ENCODE results near the gene ZNF836. TPM values are rescaled to one million over a fixed set of nuclear protein-coding genes. Genes with fewer than 3 reads are reported as not detected.
A peak's percentile ranks its signal among the peaks of the same experiment; 100 is the strongest.

Gene ZNF836
- total RNA-seq, 1 experiment from 2014 or later: 14.3 TPM

- H3K9me3 ChIP-seq (ENCODE audit: insufficient read depth, low read depth): peaks cover 61% of the 10 kb centered on the region; the same call in 1 of the 2 replicates
- H3K79me2 ChIP-seq (ENCODE audit: low read depth): peaks cover 15% of the 10 kb centered on the region
- H3K4me2 ChIP-seq: peak overlapping the region; percentile 56
- TF ChIP-seq CTCF (conservative IDR thresholded peaks at IDR 0.05) (no peak), EZH2 (IDR thresholded peaks at IDR 0.05; ENCODE audit: low read depth) (no peak)
- ChIA-PET POLR2A (ENCODE audit: unreplicated experiment) (interaction anchor here (0.6 to 1.1 kb wide), 3 partner anchors 47 to 68 kb away, joined by 3 to 6 read pairs (median 5); partner anchors contain the start of gene PPP2R1A), CTCF (no interaction called here)
- H3K27ac ChIP-seq: peak overlapping the region; percentile 44
- H4K20me1 ChIP-seq (ENCODE audit: insufficient read depth): no peaks in the 10 kb centered on the region
- H3K36me3 ChIP-seq (ENCODE audit: low read depth): no peaks in the 10 kb centered on the region
- H3K4me3 ChIP-seq: peak overlapping the region; percentile 34; the same call in 1 of the 2 replicates
- BruUV-seq (replicated peaks): no TSS peak
- H3K9me2 ChIP-seq (ENCODE audit: insufficient read depth): no peaks in the 10 kb centered on the region
- H3F3A ChIP-seq (ENCODE audit: insufficient read depth, low read depth): peaks cover 33% of the 10 kb centered on the region
- peaks cover 24% of the 10 kb centered on the region for H3K4me1 ChIP-seq (replicated peaks; ENCODE audit: insufficient read depth)
- DNase-seq: peak; percentile 50 to 94
- no peak overlapping the region for H2AFZ ChIP-seq
- intact Hi-C loops (cut with micrococcal nuclease; ENCODE audit: unreplicated experiment): no loop called here
- no peaks in the 10 kb centered on the region for H3K27me3 ChIP-seq (ENCODE audit: insufficient read depth, low read depth)
These were observed 29.3 kb downstream of the ZNF836 start for GRCh38 chr19:52142001-52142595.

GRCh38 chr19:52141203-52141602 is 30.2 kb downstream of the ZNF836 start:
- peaks cover 21% of the 10 kb centered on the region for H3K79me2 ChIP-seq (ENCODE audit: low read depth)
- intact Hi-C loops (cut with micrococcal nuclease; ENCODE audit: unreplicated experiment): no loop called here
- no peak overlapping the region for H3K27ac ChIP-seq
- no peaks in the 10 kb centered on the region for H4K20me1 ChIP-seq (ENCODE audit: insufficient read depth)
- DNase-seq: no peak
- H3K4me1 ChIP-seq (replicated peaks; ENCODE audit: insufficient read depth): peaks cover 24% of the 10 kb centered on the region
- H3K9me3 ChIP-seq (ENCODE audit: insufficient read depth, low read depth): peaks cover 59% of the 10 kb centered on the region
- ChIA-PET CTCF (no interaction called here), POLR2A (ENCODE audit: unreplicated experiment) (no interaction called here)
- no peaks in the 10 kb centered on the region for H3K9me2 ChIP-seq (ENCODE audit: insufficient read depth)
- H3F3A ChIP-seq (ENCODE audit: insufficient read depth, low read depth): peaks cover 33% of the 10 kb centered on the region
- H2AFZ ChIP-seq: no peak overlapping the region
- H3K27me3 ChIP-seq (ENCODE audit: insufficient read depth, low read depth): no peaks in the 10 kb centered on the region
- peaks cover 4% of the 10 kb centered on the region; the same call in 1 of the 2 replicates for H3K36me3 ChIP-seq (ENCODE audit: low read depth)
- no TSS peak for BruUV-seq (replicated peaks)
- TF ChIP-seq EZH2 (IDR thresholded peaks at IDR 0.05; ENCODE audit: low read depth) (no peak), CTCF (conservative IDR thresholded peaks at IDR 0.05) (no peak)
- peak overlapping the region; percentile 56; the same call in 1 of the 2 replicates for H3K4me2 ChIP-seq
- H3K4me3 ChIP-seq: no peak overlapping the region

- H3K27me3 ChIP-seq (ENCODE audit: insufficient read depth, low read depth): no peaks in the 10 kb centered on the region
- H3K9me3 ChIP-seq (ENCODE audit: insufficient read depth, low read depth): peaks cover 60% of the 10 kb centered on the region
- peaks cover 4% of the 10 kb centered on the region; the same call in 1 of the 2 replicates for H3K36me3 ChIP-seq (ENCODE audit: low read depth)
- H3K4me1 ChIP-seq (replicated peaks; ENCODE audit: insufficient read depth): peaks cover 24% of the 10 kb centered on the region
- no TSS peak for BruUV-seq (replicated peaks)
- peak overlapping the region; percentile 74; the same call in 1 of the 2 replicates for H3K4me3 ChIP-seq
- CTCF ChIA-PET: interaction anchor here (0.6 kb wide), 1 partner anchor 742 kb away, joined by 3 read pairs; no protein-coding TSS in a partner anchor
- peak overlapping the region; percentile 83 for H2AFZ ChIP-seq
- H4K20me1 ChIP-seq (ENCODE audit: insufficient read depth): no peaks in the 10 kb centered on the region
- POLR2A ChIA-PET (ENCODE audit: unreplicated experiment): interaction anchor here (0.6 kb wide), 1 partner anchor 16 kb away, joined by 4 read pairs; no protein-coding TSS in a partner anchor
- intact Hi-C loops (cut with micrococcal nuclease; ENCODE audit: unreplicated experiment): no loop called here
- TF ChIP-seq CTCF (conservative IDR thresholded peaks at IDR 0.05): no peak
- no peak for TF ChIP-seq EZH2 (IDR thresholded peaks at IDR 0.05; ENCODE audit: low read depth)
- H3F3A ChIP-seq (ENCODE audit: insufficient read depth, low read depth): peaks cover 33% of the 10 kb centered on the region
- H3K9me2 ChIP-seq (ENCODE audit: insufficient read depth): no peaks in the 10 kb centered on the region
- DNase-seq: peak in 1 of 2 experiments; percentile 98
- H3K79me2 ChIP-seq (ENCODE audit: low read depth): peaks cover 22% of the 10 kb centered on the region
- H3K4me2 ChIP-seq: peak overlapping the region; percentile 84
- H3K27ac ChIP-seq: no peak overlapping the region
These were observed 31.2 kb downstream of the ZNF836 start for GRCh38 chr19:52140032-52140710.

Measured in PC-9 (cell line).